Body of pancreas (tissue), 4 donors: ENCODE results near the gene NRL. TPM values are rescaled to one million over a fixed set of nuclear protein-coding genes. Genes with fewer than 3 reads are reported as not detected.
"Not testable (repeated sequence)": the region's sequence is repeated elsewhere in the genome, so short reads cannot be mapped to it uniquely, and the experiment has no call there.

ENCODE experiments used
- ATAC-seq: fragments of 150-250 bp; one replicate; pipeline ENCODE4 v1.9.1; 2016
- DNase-seq, 4 donors: peaks; one replicate each; pipeline ENCODE4 v3.0.0-alpha.2; 2019
- H3K27ac ChIP-seq, 4 donors: fragments of 200-600 bp; sonication (generic); 1 replicate in 3 of 4; 2 replicates in 1 of 4; pipeline versions ENCODE4 v1.5.1 to v1.6.1; 2016 to 2019; ENCODE audit warnings: mild to moderate bottlenecking in 1 of 4, mixed read lengths in 1 of 4, moderate library complexity in 1 of 4
- H3K27me3 ChIP-seq, 2 donors: fragments of 200-600 bp; sonication (generic); one replicate each; pipeline ENCODE4 v1.6.0; 2016; ENCODE audit warnings: mild to moderate bottlenecking in 1 of 2
- H3K36me3 ChIP-seq, 2 donors: fragments of 200-600 bp; sonication (generic); replicated peaks in 1 of 2; 2 replicates each; pipeline ENCODE4 v1.5.1; 2016; ENCODE audit warnings: low read depth in 2 of 2; ENCODE audit not compliant: insufficient read depth in 1 of 2
- H3K4me1 ChIP-seq: fragments of 200-600 bp; sonication (generic); one replicate; pipeline ENCODE4 v1.6.0; 2016
- H3K4me3 ChIP-seq, 2 donors: fragments of 200-600 bp; sonication (generic); 1 replicate in 1 of 2; 2 replicates in 1 of 2; pipeline ENCODE4 v1.5.1; 2016 to 2019
- H3K9me3 ChIP-seq, 3 donors: fragments of 200-600 bp; sonication (generic); 1 replicate in 2 of 3; 2 replicates in 1 of 3; pipeline ENCODE4 v1.5.1; 2016
- POLR2A ChIP-seq, 3 donors: fragments of 450-650 bp; IDR thresholded peaks; one replicate each; pipeline ENCODE4 v1.6.1; 2016; ENCODE audit warnings: antibody characterized with exemption in 3 of 3, mild to moderate bottlenecking in 2 of 3
- WGBS, 2 donors: methylation state at CpG; one replicate each; pipeline ENCODE4 v1.1.5; 2017; 5-methylcytosine and 5-hydroxymethylcytosine counted together
- intact Hi-C: fragments of 100-400 bp; cut with DNase I; formaldehyde crosslinking; loops from one replicate; pipeline ENCODE4 v1.15.1; 2023
- total RNA-seq, 2 donors: library from RNA; depleted of rRNA; stranded (reverse); fragments of >200 nt; gene quantifications; one replicate each; pipeline ENCODE4 v1.1.0, GENCODE V29; 2016
- TF ChIP-seq, protein P1 (sequence below), 7 experiments: fragments of 450-650 bp in 4 of 7; fragments of 200-600 bp in 3 of 7; sonication (generic) in 3 of 7; IDR thresholded peaks; one replicate each; pipeline ENCODE4 v1.5.1; 2016 to 2019; ENCODE audit warnings: antibody characterized with exemption in 7 of 7

The NRL gene
- total RNA-seq, 2 donors from 2014 or later, result 2.1 to 2.6 TPM

GRCh38 chr14:24042746-24043145 is 72.0 kb downstream of the NRL start:
- intact Hi-C loops, result no loop called here
- Histone ChIP-seq H3K27ac (peak overlapping the region in 3 of 4 donors; percentile 66 to 69 (median 67)), H3K36me3 (no peaks in the 10 kb centered on the region), H3K4me3 (no peak overlapping the region), H3K27me3 (no peaks in the 10 kb centered on the region), H3K4me1 (peaks cover 16% of the 10 kb centered on the region), H3K9me3 (no peaks in the 10 kb centered on the region)
- WGBS, 2 donors, result 11 to 19% methylated on average over 5 of the region's 5 CpGs
- DNase-seq, result peak; percentile 66 to 79 (median 76)
- peak; percentile 96 for ATAC-seq
- TF ChIP-seq, protein P1, sequence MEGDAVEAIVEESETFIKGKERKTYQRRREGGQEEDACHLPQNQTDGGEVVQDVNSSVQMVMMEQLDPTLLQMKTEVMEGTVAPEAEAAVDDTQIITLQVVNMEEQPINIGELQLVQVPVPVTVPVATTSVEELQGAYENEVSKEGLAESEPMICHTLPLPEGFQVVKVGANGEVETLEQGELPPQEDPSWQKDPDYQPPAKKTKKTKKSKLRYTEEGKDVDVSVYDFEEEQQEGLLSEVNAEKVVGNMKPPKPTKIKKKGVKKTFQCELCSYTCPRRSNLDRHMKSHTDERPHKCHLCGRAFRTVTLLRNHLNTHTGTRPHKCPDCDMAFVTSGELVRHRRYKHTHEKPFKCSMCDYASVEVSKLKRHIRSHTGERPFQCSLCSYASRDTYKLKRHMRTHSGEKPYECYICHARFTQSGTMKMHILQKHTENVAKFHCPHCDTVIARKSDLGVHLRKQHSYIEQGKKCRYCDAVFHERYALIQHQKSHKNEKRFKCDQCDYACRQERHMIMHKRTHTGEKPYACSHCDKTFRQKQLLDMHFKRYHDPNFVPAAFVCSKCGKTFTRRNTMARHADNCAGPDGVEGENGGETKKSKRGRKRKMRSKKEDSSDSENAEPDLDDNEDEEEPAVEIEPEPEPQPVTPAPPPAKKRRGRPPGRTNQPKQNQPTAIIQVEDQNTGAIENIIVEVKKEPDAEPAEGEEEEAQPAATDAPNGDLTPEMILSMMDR (IDR thresholded peaks at IDR 0.05), result no peak
- TF ChIP-seq POLR2A (IDR thresholded peaks at IDR 0.05), result peak in 2 of 3 donors; percentile 56 to 59

- intact Hi-C loops, result no loop called here
- Histone ChIP-seq H3K27me3 (no peaks in the 10 kb centered on the region), H3K9me3 (no peaks in the 10 kb centered on the region), H3K27ac (no peak overlapping the region), H3K36me3 (no peaks in the 10 kb centered on the region), H3K4me1 (peaks cover 30% of the 10 kb centered on the region), H3K4me3 (no peak overlapping the region)
- 30 to 34% methylated on average over 2 of the region's 2 CpGs for WGBS, 2 donors
- TF ChIP-seq, protein P1 (IDR thresholded peaks at IDR 0.05), result no peak
- no peak for TF ChIP-seq POLR2A (IDR thresholded peaks at IDR 0.05)
- ATAC-seq (no peak), DNase-seq (no peak)
These were observed 74.1 kb downstream of the NRL start for GRCh38 chr14:24040692-24041091.

DNA sequence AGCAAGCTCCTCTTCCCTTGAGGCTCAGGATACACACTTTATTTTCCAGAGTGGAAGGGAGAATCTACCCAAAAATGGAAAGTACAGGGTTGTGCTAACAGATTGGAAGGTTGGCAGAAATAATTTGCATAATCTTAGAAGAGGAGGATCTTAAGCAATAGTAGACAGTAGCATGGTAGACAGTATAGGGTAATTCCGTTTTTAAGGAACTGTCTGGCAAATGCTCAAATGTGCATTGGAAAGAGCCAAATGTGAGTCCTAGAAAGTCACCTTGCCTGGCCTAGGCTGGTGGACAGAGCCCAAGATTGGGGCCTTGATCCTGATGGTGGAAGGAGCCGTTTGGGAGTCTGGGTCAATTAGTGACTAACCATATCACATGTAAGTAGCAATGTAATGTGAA is 76.1 kb downstream of the NRL start:
- intact Hi-C loops, result no loop called here
- DNase-seq, result no peak

DNA sequence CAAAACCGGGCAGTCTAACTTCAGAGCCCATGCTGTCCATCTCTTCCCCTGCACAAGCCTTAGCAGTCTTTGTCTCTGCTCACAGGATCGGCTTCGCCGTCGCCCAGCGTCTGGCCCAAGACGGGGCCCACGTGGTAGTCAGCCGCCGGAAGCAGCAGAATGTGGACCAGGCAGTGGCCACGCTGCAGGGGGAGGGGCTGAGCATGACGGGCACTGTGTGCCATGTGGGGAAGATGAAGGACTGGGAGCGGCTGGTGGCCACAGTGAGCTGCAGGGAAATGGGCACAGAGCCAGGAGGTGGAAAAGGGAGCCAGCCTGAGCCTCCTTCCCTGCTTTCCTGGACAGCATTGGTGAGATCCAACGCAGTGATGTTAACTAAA is 77.1 kb downstream of the NRL start:
- intact Hi-C loops, result no loop called here
- WGBS, 2 donors, result 37 to 69% methylated on average over 14 of the region's 14 CpGs
- ATAC-seq, result no peak

More for the DNA sequence above, 76.1 kb downstream of the NRL start:
- Histone ChIP-seq H3K9me3 (no peaks in the 10 kb centered on the region), H3K4me1 (peaks cover 32% of the 10 kb centered on the region), H3K27me3 (no peaks in the 10 kb centered on the region), H3K36me3 (no peaks in the 10 kb centered on the region), H3K27ac (no peak overlapping the region), H3K4me3 (no peak overlapping the region)
- ATAC-seq, result no peak
- WGBS, 2 donors, result 68 to 87% methylated on average over 2 of the region's 2 CpGs
- TF ChIP-seq, protein P1 (IDR thresholded peaks at IDR 0.05), result no peak
- TF ChIP-seq POLR2A (IDR thresholded peaks at IDR 0.05), result no peak

DNA sequence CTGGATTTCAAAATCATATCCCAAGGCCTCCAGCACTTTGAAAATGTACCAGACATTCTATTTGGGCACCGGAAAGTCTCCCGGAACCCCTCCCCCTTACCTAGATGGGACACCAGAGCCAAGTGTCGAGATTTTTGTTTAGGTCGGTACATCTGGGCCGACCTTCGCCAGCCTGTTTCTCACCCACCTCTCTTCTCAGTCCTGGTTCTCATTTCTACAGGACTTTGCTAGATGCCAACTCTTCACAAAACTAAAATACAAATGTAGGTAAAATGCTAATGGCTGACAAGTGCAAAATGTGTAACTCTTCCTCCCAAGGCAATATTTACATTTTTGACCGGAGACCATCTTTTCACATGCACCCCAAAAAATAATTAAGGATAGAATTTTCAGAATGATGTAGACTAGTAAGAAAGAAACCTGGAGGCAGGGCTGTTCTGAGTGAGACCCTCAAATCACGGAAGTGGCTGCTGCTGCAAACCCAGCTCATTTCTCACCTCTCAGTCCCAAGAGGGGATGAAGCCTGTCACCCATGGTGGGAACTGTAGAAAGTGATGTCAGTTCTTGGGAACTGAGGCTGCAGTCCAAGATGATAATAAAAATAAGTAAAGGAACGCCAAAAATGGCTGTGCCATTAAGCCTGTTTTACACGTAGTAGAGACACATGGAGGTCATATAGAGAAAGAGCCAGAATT is 77.6 kb downstream of the NRL start:
- not testable (repeated sequence) for H3K36me3 ChIP-seq

More for the DNA sequence above, 77.1 kb downstream of the NRL start:
- Histone ChIP-seq H3K4me3 (no peak overlapping the region), H3K27me3 (no peaks in the 10 kb centered on the region), H3K9me3 (no peaks in the 10 kb centered on the region), H3K36me3 (no peaks in the 10 kb centered on the region), H3K27ac (peak overlapping the region in 2 of 4 donors; percentile 92 to 93), H3K4me1 (peaks cover 27% of the 10 kb centered on the region)
- TF ChIP-seq POLR2A (IDR thresholded peaks at IDR 0.05), result no peak
- TF ChIP-seq, protein P1 (IDR thresholded peaks at IDR 0.05), result no peak
- DNase-seq, result peak; percentile 52 to 84 (median 62)

More for the DNA sequence above, 77.6 kb downstream of the NRL start:
- H3K9me3 ChIP-seq, DNase-seq, ATAC-seq, intact Hi-C loops, H3K27me3 ChIP-seq: not testable (repeated sequence)
- Histone ChIP-seq H3K27ac (peak overlapping the region; percentile 92 to 97 (median 94)), H3K4me3 (peak overlapping the region; percentile 2 to 48), H3K4me1 (peaks cover 24% of the 10 kb centered on the region)
- WGBS, 2 donors, result 27 to 35% methylated on average over 10 of the region's 10 CpGs
